ENCODE measurements around the gene TRIOBP.

TRIOBP gene

GRCh38 chr22:37763652-37764051 is 66.8 kb downstream of the TRIOBP start:
- H3K4me3 ChIP-seq (ENCODE audit: low read depth, low read length) = no peak overlapping the region
- no peak for DNase-seq (ENCODE audit: low read depth)

DNA sequence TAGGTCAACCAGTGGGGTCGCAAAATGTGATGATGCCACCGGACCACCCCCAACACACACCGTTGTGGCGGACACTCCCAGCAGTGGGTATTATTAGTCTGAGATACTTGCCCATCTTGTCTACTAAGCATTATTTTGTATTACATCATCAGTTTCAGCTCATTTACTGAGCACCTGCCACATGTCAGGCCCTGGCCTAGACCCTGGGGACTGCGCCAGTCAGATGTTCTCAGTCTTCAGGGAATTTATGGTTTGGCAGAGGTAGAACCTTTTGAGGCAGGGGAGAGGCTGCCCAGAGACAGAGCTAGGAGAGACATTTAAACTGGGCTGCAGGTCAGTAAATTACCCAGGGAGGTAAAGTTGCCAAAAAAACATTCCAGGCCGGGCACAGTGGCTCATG is 67.8 kb downstream of the TRIOBP start:
- no peak for DNase-seq (ENCODE audit: low read depth)
- no peak overlapping the region for H3K4me3 ChIP-seq (ENCODE audit: low read depth, low read length)

DNA sequence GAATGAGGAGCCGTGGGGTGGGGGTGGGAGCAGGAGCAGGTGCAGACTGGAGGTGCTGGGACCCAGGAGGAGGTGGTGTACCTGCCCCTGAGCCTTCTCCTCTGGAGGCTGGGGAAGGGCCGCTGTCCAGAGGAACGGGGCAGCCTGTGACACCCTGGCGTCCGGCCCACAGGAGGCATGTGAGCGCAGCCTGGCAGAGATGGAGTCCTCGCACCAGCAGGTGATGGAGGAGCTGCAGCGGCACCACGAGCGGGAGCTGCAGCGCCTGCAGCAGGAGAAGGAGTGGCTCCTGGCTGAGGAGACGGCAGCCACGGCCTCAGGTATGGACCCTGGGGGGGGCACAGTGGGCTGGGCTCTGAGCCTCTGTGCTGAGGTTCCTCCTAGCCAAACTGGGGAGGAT is 68.7 kb downstream of the TRIOBP start:
- no peak for DNase-seq (ENCODE audit: low read depth)
- H3K4me3 ChIP-seq (ENCODE audit: low read depth, low read length) = no peak overlapping the region

DNA sequence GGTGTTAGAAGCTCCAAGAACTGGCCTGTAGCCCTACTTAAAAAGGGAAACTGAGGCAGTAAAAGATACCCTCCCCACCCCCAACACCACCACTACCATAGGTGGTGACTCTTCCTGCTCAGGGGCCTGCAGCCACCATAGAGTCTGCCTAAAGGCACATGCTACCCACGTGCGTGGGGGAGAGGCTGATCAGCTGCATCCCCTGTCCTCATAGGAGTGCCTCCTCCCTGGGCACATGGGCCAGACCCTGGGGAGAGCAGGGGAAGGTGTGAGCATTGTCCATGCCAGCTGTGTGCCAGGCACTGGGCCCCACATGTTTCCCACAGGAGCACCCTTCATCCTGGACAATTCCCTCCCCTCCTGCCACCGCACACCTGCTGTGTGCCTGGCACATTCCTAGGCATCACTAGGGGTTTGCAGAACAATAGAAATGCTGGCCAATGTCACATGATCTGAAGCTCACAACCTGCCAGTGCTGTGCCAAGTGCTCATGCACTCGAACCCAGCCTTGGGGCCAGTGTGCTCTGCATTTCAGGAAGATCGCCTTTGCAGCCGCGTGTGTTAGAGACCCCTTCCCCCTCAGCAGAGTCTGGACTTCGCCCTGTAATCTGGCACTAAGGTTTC is 69.2 kb downstream of the TRIOBP start:
- DNase-seq (ENCODE audit: low read depth) = no peak
- no peak overlapping the region for H3K4me3 ChIP-seq (ENCODE audit: low read depth, low read length)

DNA sequence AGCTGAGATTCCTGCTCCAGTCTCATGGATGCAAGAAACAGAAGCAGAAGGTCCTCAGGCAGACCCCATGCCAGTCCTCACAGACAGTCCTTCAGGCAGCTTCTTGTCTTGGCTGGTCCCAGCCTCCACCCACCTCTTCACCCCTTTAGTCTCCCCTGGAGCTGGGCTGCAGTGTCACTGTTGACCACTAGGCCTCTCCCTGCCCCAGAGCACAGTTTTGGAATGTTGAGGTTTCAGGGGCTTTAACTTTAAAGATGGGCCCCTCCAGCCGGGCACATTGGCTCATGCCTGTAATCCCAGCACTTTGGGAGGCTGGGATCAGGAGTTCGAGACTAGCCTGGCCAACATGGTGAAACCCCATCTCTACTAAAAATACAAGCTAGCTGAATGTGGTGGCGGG is 71.4 kb downstream of the TRIOBP start:
- DNase-seq (ENCODE audit: low read depth) = no peak
- no peak overlapping the region for H3K4me3 ChIP-seq (ENCODE audit: low read depth, low read length)

GRCh38 chr22:37769056-37769455 is 72.2 kb downstream of the TRIOBP start:
- no peak for DNase-seq (ENCODE audit: low read depth)

DNA sequence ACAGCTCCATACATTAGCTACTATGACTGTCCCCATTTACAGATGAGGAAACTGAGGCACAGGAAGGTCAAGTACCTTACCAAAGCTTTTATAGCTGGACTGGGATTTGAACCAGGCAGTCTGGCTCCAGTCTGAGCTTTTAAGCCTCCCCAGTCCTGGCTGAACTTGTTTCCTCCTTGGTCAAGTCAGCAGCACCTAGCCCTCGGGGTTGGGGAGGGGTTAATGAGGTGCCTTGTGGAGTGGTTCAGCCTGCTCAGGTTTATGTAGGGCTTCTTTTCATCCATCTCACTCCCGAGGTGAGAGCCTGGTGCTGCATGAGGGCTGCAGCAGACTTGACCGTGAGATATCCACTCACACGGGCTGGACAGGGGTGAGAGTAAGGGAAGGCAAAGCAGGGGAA is 74.2 kb downstream of the TRIOBP start:
- no peak for DNase-seq (ENCODE audit: low read depth)
- no peak overlapping the region for H3K4me3 ChIP-seq (ENCODE audit: low read depth, low read length)

More at GRCh38 chr22:37769056-37769455, 72.2 kb downstream of the TRIOBP start:
- H3K4me3 ChIP-seq (ENCODE audit: low read depth, low read length) = no peak overlapping the region

DNA sequence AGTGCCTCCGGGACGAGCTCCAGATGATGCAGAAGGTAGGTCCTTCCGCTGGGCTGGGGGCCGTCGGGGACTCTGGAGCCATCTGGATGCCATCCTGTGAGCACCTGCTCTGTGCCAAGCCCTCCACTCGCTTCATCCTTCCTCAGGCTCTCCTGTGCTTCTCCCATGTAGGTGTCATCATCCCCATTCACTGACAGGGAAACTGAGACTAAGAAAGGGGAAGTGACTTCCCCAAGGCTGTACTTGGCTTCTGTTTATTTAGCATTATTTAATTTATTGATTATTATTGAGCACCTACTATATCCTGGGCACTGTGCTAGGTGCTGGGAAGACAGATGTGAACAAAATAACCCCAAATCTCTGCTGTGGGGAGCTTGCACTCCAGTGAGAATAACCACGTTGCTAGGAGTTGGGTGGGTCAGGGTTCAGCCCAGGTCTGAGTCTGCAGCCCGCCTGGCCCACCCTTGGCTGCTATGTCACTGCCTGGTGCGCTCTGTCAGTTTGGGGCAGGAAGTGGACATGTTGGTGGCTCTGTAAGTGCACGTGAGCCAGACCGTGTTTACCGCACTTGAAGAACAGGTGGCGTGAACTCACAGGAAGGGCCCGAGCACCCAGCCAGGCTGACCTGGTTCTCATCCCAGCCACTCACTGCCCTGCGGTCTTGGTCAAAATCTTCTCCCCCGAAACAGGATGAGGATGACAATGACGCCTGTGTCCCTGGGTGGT is 75.0 kb downstream of the TRIOBP start:
- H3K4me3 ChIP-seq (ENCODE audit: low read depth, low read length) = no peak overlapping the region
- DNase-seq (ENCODE audit: low read depth) = no peak

DNA sequence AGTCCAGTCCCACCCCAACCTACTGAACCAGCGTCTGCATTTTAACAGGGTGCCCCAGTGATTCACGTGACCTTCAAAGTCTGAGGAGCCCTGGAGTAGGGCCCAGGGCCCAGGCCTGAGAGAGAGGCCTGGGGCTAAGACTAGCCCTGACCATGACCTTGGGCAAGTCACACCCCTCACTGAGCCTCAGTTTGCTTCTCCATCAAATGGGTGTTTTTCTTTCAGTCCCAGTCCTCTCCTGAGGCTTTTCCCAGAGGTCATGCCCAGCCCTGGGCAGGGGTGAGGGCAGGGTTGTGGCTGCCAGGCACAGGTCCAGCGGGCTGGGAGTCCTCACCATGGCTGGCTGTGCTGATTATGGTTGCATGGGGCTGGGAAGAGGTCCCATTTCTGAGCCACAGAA is 77.9 kb downstream of the TRIOBP start:
- no peak for DNase-seq (ENCODE audit: low read depth)
- H3K4me3 ChIP-seq (ENCODE audit: low read depth, low read length) = no peak overlapping the region

- no peak overlapping the region for H3K4me3 ChIP-seq (ENCODE audit: low read depth, low read length)
- peak; percentile 66 for DNase-seq (ENCODE audit: low read depth)
These were observed 79.2 kb downstream of the TRIOBP start for GRCh38 chr22:37775785-37776638.

DNA sequence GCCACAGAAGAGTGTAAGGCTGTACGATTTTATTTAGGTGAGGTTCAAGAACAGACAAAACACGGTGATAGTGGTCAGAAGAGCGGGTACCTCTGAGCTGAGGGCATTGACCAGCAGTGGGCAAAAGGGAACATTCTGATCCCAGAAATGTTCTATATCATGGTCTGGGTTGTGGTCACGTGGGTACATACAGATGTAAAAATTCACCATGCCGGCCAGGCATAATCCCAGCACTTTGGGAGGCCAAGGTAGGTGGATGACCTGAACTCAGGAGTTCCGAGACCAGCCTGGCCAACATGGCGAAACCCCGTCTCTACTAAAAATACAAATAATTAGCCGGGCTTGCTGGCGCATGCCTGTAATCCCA is 79.8 kb downstream of the TRIOBP start:
- no peak overlapping the region for H3K4me3 ChIP-seq (ENCODE audit: low read depth, low read length)

DNA sequence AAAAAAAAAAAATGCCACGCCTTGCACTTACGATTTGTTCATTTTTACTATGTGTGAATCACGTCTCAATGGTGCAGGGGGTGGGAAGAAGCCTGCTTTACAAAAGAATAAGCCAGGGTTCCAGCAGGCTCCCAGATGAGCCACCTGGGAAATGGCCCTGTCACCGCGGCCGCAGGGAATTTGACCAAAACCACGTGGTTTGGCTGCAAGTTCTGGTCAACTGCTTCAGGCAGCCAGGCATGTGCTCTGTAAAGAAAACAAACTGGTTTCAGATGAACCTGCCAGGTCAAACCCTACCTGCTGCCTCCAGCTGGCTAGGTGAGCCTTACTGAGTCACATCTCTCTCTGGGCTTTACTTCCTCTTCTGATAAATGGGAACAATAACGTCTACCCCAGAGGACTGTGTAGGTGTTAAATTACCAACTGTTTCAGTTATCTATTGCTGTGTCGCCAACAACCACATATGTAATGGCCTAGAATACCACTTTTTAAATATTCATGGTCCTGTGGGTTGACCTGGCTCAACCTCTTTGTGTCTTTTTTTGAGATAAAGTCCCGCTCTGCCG is 80.4 kb downstream of the TRIOBP start:
- H3K4me3 ChIP-seq (ENCODE audit: low read depth, low read length) = no peak overlapping the region
- DNase-seq (ENCODE audit: low read depth) = no peak

More for the DNA sequence above, 79.8 kb downstream of the TRIOBP start:
- DNase-seq (ENCODE audit: low read depth) = no peak

DNA sequence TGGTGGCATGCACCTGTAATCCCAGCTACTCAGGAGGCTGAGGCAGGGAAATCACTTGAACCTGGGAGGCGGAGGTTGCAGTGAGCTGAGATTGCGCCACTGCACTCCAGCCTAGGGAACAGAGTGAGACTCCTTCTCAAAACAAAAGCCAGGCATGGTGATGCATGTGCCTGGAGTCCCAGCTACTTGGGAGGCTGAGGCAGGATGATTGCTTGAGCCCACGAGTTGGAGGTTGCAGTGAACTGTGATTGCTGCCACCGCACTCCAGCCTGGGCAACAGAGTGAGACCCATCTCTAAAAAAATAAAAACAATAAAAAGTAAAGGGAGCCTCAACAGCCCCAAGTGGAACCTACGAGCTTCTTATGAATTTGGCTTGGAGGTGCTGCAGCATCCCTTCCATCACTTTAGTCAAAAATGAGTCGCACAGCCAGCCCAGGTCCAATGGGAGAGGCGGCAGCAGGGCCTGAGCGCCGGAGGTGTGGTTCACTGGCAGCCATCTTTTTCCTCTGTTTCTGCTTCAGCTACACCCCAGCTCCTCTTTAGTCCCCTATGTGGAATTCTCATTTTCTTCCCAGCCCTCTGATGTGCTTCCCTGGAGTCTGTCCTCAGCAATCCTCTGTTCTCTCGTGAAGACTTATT is 81.6 kb downstream of the TRIOBP start:
- no peak for DNase-seq (ENCODE audit: low read depth)
- H3K4me3 ChIP-seq (ENCODE audit: low read depth, low read length) = no peak overlapping the region

GRCh38 chr22:37781434-37782059 is 84.7 kb downstream of the TRIOBP start:
- DNase-seq (ENCODE audit: low read depth) = no peak
- H3K4me3 ChIP-seq (ENCODE audit: low read depth, low read length) = no peak overlapping the region

GRCh38 chr22:37782340-37783168 is 85.7 kb downstream of the TRIOBP start:
- no peak overlapping the region for H3K4me3 ChIP-seq (ENCODE audit: low read depth, low read length)
- DNase-seq (ENCODE audit: low read depth) = no peak

DNA sequence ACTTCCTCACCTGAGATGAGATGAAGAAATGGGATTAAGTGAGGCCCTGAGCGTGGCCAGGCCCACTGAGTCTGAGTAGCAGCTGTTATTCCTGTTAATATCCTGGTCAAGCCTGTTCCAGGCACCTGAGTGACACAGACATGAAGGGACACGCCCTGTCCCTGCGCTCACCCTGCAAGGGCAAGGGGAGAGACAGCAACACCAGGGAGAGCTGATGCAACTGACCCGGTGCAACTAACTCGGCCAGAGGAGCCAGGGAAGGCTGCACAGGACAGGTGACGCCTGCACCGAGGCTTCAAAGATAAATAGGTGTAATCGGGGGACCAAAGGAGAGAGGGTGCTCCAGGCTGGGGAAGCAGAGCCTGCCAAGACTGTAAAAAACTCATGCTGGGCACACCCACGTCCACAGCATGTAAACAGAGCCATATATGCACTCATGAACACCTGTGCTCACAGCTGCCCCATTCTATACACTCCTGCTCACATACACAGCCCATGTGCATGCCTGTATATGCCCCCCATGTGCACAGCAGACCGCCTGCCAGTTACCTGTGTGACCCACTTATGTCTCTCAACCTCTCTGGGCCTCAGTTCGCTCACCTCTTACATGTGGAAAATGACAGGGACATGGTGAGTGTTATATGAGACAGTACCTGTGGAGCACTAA is 88.1 kb downstream of the TRIOBP start:
- H3K4me3 ChIP-seq (ENCODE audit: low read depth, low read length) = no peak overlapping the region
- no peak for DNase-seq (ENCODE audit: low read depth)

GRCh38 chr22:37790234-37790633 is 93.4 kb downstream of the TRIOBP start:
- DNase-seq (ENCODE audit: low read depth) = no peak
- H3K4me3 ChIP-seq (ENCODE audit: low read depth, low read length) = no peak overlapping the region

DNA sequence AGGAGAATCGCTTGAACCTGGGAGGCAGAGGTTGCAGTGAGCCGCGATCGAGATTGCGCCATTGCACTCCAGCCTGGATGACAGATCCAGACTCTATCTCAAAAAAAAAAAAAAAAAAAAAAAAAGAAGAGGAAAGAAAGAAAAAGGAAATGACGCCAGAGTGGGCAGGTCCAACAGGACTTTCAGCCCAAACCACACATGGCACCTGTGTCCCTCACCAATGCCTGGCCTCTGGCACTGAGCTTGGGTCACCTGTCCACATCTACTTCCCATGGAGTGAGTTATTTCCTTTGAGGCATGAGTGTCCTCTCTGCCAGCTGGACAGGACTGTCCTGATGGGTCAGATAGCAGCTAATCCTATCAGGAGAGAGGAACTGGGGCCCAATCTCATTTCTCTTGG is 95.6 kb downstream of the TRIOBP start:
- no peak for DNase-seq (ENCODE audit: low read depth)
- no peak overlapping the region for H3K4me3 ChIP-seq (ENCODE audit: low read depth, low read length)

Data from skeletal muscle cell (primary cell).